SH-SY5Y (cell line): ENCODE results near the gene UEVLD.

ENCODE experiments used
- GATA2 ChIP-seq: IDR thresholded peaks from 2 replicates; pipeline ENCODE4 v1.6.1; 2011; ENCODE audit warnings: mild to moderate bottlenecking, low read depth, low read length
- GATA3 ChIP-seq: IDR thresholded peaks from 2 replicates; pipeline ENCODE4 v1.6.1; 2011; ENCODE audit warnings: low read depth, mild to moderate bottlenecking, low read length, moderate library complexity

GRCh38 chr11:18624161-18624560 is 35.6 kb upstream of the UEVLD start:
- TF ChIP-seq GATA2 (no peak), GATA3 (no peak)
